Caco-2 (cell line): ENCODE results near the gene PRND. TPM values are rescaled to one million over a fixed set of nuclear protein-coding genes. Genes with fewer than 3 reads are reported as not detected.

Experiments
- BruUV-seq: library from RNA; stranded (reverse); fragments of 400-500 nt; replicated peaks from 2 replicates; lab custom pipeline; 2021; lab: Mats Ljungman, UMichigan
- CTCF ChIA-PET: fragments of 300-600 bp; sonication (Branson Sonifier 250); formaldehyde crosslinking; loops from one replicate; lab custom pipeline; 2022; ENCODE audit warnings: antibody characterized with exemption; lab: Charles Lee
- POLR2A ChIA-PET: fragments of 300-600 bp; sonication (Branson Sonifier 250); formaldehyde crosslinking; loops from one replicate; lab custom pipeline; 2022; ENCODE audit warnings: antibody characterized with exemption; lab: Charles Lee
- DNase-seq, 2 experiments: peaks; one replicate each; pipeline versions ENCODE4 v3.0.0 to v3.0.0-alpha.2; 2020 to 2022
- H3K27me3 ChIP-seq: replicated peaks from 2 replicates; pipeline ENCODE4 v1.6.0; 2011; ENCODE audit warnings: low read length; ENCODE audit not compliant: control insufficient read depth, insufficient read depth
- H3K36me3 ChIP-seq: 2 replicates; pipeline ENCODE4 v1.5.1; 2011; ENCODE audit warnings: low read length; ENCODE audit not compliant: control insufficient read depth, insufficient read depth
- H3K4me1 ChIP-seq: fragments of 250-450 bp; sonication (Bioruptor Pico); 2 replicates; pipeline ENCODE4 v1.5.1; 2020; ENCODE audit warnings: mild to moderate bottlenecking
- H3K4me3 ChIP-seq: 2 replicates; pipeline ENCODE4 v1.5.1; 2011; ENCODE audit warnings: low read depth, mild to moderate bottlenecking, control low read depth, low read length
- H3K9me3 ChIP-seq: fragments of 250-450 bp; sonication (Bioruptor Pico); 2 replicates; pipeline ENCODE4 v1.5.1; 2020; ENCODE audit warnings: mild to moderate bottlenecking, moderate library complexity
- H3K27ac Mint-ChIP-seq: one replicate; pipeline ENCODE4 v1.8.0; 2022; ENCODE audit warnings: mixed read lengths; ENCODE audit not compliant: unreplicated experiment
- H3K27me3 Mint-ChIP-seq: one replicate; pipeline ENCODE4 v1.8.0; 2022; ENCODE audit warnings: mixed read lengths; ENCODE audit not compliant: insufficient read depth, unreplicated experiment
- H3K36me3 Mint-ChIP-seq: one replicate; pipeline ENCODE4 v1.8.0; 2022; ENCODE audit warnings: mild to moderate bottlenecking, mixed read lengths; ENCODE audit not compliant: insufficient read depth, unreplicated experiment
- H3K4me1 Mint-ChIP-seq: one replicate; pipeline ENCODE4 v1.8.0; 2022; ENCODE audit warnings: low read depth, mixed read lengths; ENCODE audit not compliant: unreplicated experiment
- H3K4me3 Mint-ChIP-seq: one replicate; pipeline ENCODE4 v1.8.0; 2022; ENCODE audit warnings: mild to moderate bottlenecking, moderate library complexity, mixed read lengths; ENCODE audit not compliant: unreplicated experiment
- H3K9me3 Mint-ChIP-seq: one replicate; pipeline ENCODE4 v1.8.0; 2022; ENCODE audit warnings: mixed read lengths; ENCODE audit not compliant: unreplicated experiment
- CTCF ChIP-seq, 2 experiments: fragments of 200-600 bp in 1 of 2; IDR thresholded peaks; 1 replicate in 1 of 2; 2 replicates in 1 of 2; pipeline versions ENCODE4 v1.5.1 to v1.8.0; 2011 to 2022; ENCODE audit warnings: antibody characterized with exemption in 1 of 2, control low read depth in 1 of 2, inconsistent platforms in 1 of 2, low read depth in 1 of 2, low read length in 1 of 2, mild to moderate bottlenecking in 1 of 2, moderate library complexity in 1 of 2; ENCODE audit not compliant: insufficient read depth in 1 of 2, severe bottlenecking in 1 of 2, unreplicated experiment in 1 of 2
- intact Hi-C: fragments of 100-400 bp; cut with micrococcal nuclease; formaldehyde crosslinking; loops from one replicate; pipeline ENCODE4 v1.10.0; 2022; ENCODE audit not compliant: unreplicated experiment
- total RNA-seq: library from RNA; stranded (reverse); gene quantifications from 2 replicates; pipeline ENCODE4 v1.2.3, GENCODE V29; 2022

Gene PRND
- total RNA-seq, 1 experiment from 2014 or later: not detected

DNA sequence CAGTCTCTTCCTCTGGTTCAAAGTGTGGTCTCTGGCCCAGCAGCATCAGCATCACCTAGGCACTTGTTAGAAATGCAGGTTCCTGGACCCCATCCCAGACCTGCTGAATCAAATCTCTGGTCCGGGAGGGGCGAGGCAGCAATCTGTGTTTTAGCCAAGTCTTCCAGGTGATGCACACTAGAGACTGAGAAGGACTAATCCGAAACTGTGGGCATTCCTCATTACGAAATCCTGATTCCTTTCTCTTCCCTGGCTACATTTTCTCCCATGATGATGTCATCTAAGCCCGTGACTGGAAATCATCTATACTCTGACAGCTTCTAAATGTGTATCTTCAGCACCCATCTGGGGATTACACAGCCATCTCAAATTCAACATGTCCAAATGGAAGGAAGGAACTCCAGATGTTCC, 39.7 kb upstream of the PRND start:
- Mint-ChIP-seq H3K4me1 (no peaks in the 10 kb centered on the region), H3K27me3 (peaks cover 23% of the 10 kb centered on the region), H3K9me3 (no peaks in the 10 kb centered on the region), H3K4me3 (no peak overlapping the region), H3K27ac (no peak overlapping the region), H3K36me3 (no peaks in the 10 kb centered on the region)
- no peak for TF ChIP-seq CTCF (IDR thresholded peaks at IDR 0.05; ENCODE audit: insufficient read depth in 1 of 2, low read depth in 1 of 2, low read length in 1 of 2, severe bottlenecking in 1 of 2, unreplicated experiment in 1 of 2)
- ChIA-PET POLR2A (no interaction called here), CTCF (no interaction called here)
- Histone ChIP-seq H3K9me3 (no peaks in the 10 kb centered on the region), H3K36me3 (no peaks in the 10 kb centered on the region), H3K4me3 (no peak overlapping the region), H3K4me1 (peaks cover 6% of the 10 kb centered on the region; the same call in 1 of the 2 replicates), H3K27me3 (peaks cover 2% of the 10 kb centered on the region)
- no TSS peak for BruUV-seq
- intact Hi-C loops: no loop called here
- no peak for DNase-seq

GRCh38 chr20:4682682-4683081, 39.0 kb upstream of the PRND start:
- peaks cover 6% of the 10 kb centered on the region; the same call in 1 of the 2 replicates for H3K4me1 ChIP-seq
- H3K9me3 Mint-ChIP-seq: no peaks in the 10 kb centered on the region
- no peaks in the 10 kb centered on the region for H3K4me1 Mint-ChIP-seq
- H3K9me3 ChIP-seq: no peaks in the 10 kb centered on the region
- intact Hi-C loops: no loop called here
- ChIA-PET POLR2A (no interaction called here), CTCF (no interaction called here)
- H3K36me3 ChIP-seq: no peaks in the 10 kb centered on the region
- no peak for TF ChIP-seq CTCF (IDR thresholded peaks at IDR 0.05; ENCODE audit: insufficient read depth in 1 of 2, low read depth in 1 of 2, low read length in 1 of 2, severe bottlenecking in 1 of 2, unreplicated experiment in 1 of 2)
- no peak for DNase-seq
- H3K4me3 Mint-ChIP-seq: no peak overlapping the region
- no peak overlapping the region for H3K27ac Mint-ChIP-seq
- H3K27me3 Mint-ChIP-seq: peaks cover 24% of the 10 kb centered on the region
- H3K36me3 Mint-ChIP-seq: no peaks in the 10 kb centered on the region
- BruUV-seq: no TSS peak
- H3K4me3 ChIP-seq: no peak overlapping the region
- H3K27me3 ChIP-seq: peaks cover 2% of the 10 kb centered on the region

DNA sequence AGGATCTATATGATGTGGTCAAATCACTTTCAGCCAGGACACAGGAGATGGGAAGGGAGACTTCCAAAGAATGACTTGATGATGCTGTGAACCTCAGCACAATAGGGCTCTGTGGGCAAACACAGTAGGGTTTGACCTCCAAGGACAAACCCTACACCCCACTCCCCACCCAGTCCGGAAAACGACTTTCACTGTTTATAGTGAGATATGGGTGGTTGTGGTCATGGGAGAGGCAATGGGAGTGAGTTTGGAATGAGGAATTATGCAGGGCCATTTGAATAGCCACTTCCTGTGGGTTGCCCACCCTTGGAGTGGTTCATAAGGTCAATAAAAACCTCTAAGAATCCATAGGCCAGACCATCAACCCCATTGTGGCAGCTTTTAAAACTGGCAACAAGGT, 38.4 kb upstream of the PRND start:
- BruUV-seq: no TSS peak
- POLR2A ChIA-PET: no interaction called here
- Mint-ChIP-seq H3K27me3 (peaks cover 23% of the 10 kb centered on the region), H3K4me3 (no peak overlapping the region), H3K4me1 (no peaks in the 10 kb centered on the region), H3K36me3 (no peaks in the 10 kb centered on the region), H3K9me3 (no peaks in the 10 kb centered on the region), H3K27ac (no peak overlapping the region)
- Histone ChIP-seq H3K9me3 (no peaks in the 10 kb centered on the region), H3K4me1 (peaks cover 6% of the 10 kb centered on the region; the same call in 1 of the 2 replicates), H3K4me3 (no peak overlapping the region), H3K27me3 (no peaks in the 10 kb centered on the region; the same call in 1 of the 2 replicates), H3K36me3 (no peaks in the 10 kb centered on the region)
- TF ChIP-seq CTCF (IDR thresholded peaks at IDR 0.05; ENCODE audit: insufficient read depth in 1 of 2, low read depth in 1 of 2, low read length in 1 of 2, severe bottlenecking in 1 of 2, unreplicated experiment in 1 of 2): no peak
- no peak for DNase-seq
- CTCF ChIA-PET: no interaction called here
- intact Hi-C loops: no loop called here
